ENCODE results near the gene ADAM22. TPM values are rescaled to one million over a fixed set of nuclear protein-coding genes. Genes with fewer than 3 reads are reported as not detected.
"Not testable (repeated sequence)": the region's sequence is repeated elsewhere in the genome, so short reads cannot be mapped to it uniquely, and the experiment has no call there.

Gene ADAM22
- total and polyA plus RNA-seq, 2 donors (not counting 1 experiment from before 2014, with no cell fraction given): 0.30 to 1.8 TPM

- H3K79me2 ChIP-seq (ENCODE audit: control insufficient read depth, insufficient read depth, low read length): no peaks in the 10 kb centered on the region
- WGBS (ENCODE audit: insufficient coverage): 96% methylated on average over 2 of the region's 5 CpGs
- no peaks in the 10 kb centered on the region for H3K9me3 ChIP-seq (ENCODE audit: control extremely low read depth in 1 of 3, control insufficient read depth in 2 of 3, insufficient read depth in 1 of 3, low read length in 2 of 3)
- H3K4me2 ChIP-seq (replicated peaks; ENCODE audit: low read depth, low read length, poor library complexity, severe bottlenecking): no peak overlapping the region
- ChIA-PET CTCF (no interaction called here), POLR2A (no interaction called here)
- H3K4me3 Mint-ChIP-seq: no peak overlapping the region
- H3K9me3 Mint-ChIP-seq (ENCODE audit: insufficient read depth): no peaks in the 10 kb centered on the region
- no peak overlapping the region for H3K4me3 ChIP-seq (ENCODE audit: control extremely low read depth in 1 of 5, extremely low read depth in 1 of 5, insufficient read depth in 1 of 5, low read depth in 2 of 5, low read length in 4 of 5)
- no peaks in the 10 kb centered on the region for H3K4me1 ChIP-seq (ENCODE audit: control insufficient read depth in 2 of 2, insufficient read depth in 2 of 2, low read length in 2 of 2)
- no peaks in the 10 kb centered on the region for H3K4me1 Mint-ChIP-seq
- no peak overlapping the region for H2AFZ ChIP-seq (ENCODE audit: insufficient read depth, low read depth, low read length, poor library complexity, severe bottlenecking)
- intact Hi-C loops (cut with micrococcal nuclease): no loop called here
- peaks cover 14% of the 10 kb centered on the region for H3K27me3 Mint-ChIP-seq
- DNase-seq (no peak), ATAC-seq (ENCODE audit: low read depth) (no peak)
- H3K27me3 ChIP-seq (replicated peaks in 1 of 4; ENCODE audit: control extremely low read depth in 1 of 4, control insufficient read depth in 3 of 4, insufficient read depth in 4 of 4, low read length in 3 of 4): no peaks in the 10 kb centered on the region
- no peak overlapping the region for H3K27ac ChIP-seq (ENCODE audit: low read length in 2 of 2)
- H3K9ac ChIP-seq (ENCODE audit: low read length): no peak overlapping the region
- no peaks in the 10 kb centered on the region for H4K20me1 ChIP-seq (ENCODE audit: control insufficient read depth, insufficient read depth, low read length, poor library complexity, severe bottlenecking)
- H3K27ac Mint-ChIP-seq: no peak overlapping the region
- TF ChIP-seq EZH2 (IDR thresholded peaks at IDR 0.05; ENCODE audit: borderline replicate concordance, insufficient read depth, low read depth, low read length, poor library complexity, severe bottlenecking): no peak
- TF ChIP-seq, protein P1, sequence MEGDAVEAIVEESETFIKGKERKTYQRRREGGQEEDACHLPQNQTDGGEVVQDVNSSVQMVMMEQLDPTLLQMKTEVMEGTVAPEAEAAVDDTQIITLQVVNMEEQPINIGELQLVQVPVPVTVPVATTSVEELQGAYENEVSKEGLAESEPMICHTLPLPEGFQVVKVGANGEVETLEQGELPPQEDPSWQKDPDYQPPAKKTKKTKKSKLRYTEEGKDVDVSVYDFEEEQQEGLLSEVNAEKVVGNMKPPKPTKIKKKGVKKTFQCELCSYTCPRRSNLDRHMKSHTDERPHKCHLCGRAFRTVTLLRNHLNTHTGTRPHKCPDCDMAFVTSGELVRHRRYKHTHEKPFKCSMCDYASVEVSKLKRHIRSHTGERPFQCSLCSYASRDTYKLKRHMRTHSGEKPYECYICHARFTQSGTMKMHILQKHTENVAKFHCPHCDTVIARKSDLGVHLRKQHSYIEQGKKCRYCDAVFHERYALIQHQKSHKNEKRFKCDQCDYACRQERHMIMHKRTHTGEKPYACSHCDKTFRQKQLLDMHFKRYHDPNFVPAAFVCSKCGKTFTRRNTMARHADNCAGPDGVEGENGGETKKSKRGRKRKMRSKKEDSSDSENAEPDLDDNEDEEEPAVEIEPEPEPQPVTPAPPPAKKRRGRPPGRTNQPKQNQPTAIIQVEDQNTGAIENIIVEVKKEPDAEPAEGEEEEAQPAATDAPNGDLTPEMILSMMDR (IDR thresholded peaks at IDR 0.05): no peak
- H3K36me3 ChIP-seq (replicated peaks in 1 of 2; ENCODE audit: control extremely low read depth in 1 of 2, control insufficient read depth in 1 of 2, extremely low read depth in 1 of 2, insufficient read depth in 2 of 2, low read length in 1 of 2): no peaks in the 10 kb centered on the region
These were observed 13.5 kb upstream of the ADAM22 start for GRCh38 chr7:87920578-87920977.

DNA sequence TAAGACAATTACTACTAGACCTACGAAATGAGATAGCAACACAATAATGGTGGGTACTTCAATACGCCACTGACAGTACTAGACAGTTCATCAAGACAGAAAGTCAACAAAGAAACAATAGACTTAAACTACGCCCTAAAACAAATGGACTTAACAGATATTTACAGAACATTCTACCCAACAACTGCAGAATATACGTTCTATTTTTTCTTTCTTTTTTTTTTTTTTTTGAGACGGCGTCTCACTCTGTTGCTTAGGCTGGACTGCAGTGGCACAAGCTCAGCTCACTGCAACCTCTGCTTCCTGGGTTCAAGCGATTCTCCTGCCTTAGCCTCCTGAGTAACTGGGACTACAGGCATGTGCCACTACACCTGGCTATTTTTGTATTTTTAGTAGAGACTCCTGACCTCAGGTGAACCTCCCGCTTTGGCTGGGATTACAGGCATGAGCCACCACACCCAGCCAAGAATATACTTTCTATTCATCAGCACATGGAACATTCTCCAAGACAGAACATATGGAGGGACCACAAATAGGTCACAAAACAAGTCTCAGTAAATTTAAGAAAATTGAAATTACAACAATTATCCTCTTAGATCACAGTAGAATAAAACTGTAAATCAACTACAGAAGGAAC, 11.2 kb upstream of the ADAM22 start:
- intact Hi-C loops (cut with micrococcal nuclease); H3K4me2 ChIP-seq (replicated peaks; ENCODE audit: low read depth, low read length, poor library complexity, severe bottlenecking); H3K9me3 ChIP-seq (ENCODE audit: control extremely low read depth in 1 of 3, control insufficient read depth in 2 of 3, insufficient read depth in 1 of 3, low read length in 2 of 3); H3K4me1 Mint-ChIP-seq; ATAC-seq (ENCODE audit: low read depth); H3K27ac ChIP-seq (ENCODE audit: low read length in 2 of 2); H3K4me3 Mint-ChIP-seq; H3K79me2 ChIP-seq (ENCODE audit: control insufficient read depth, insufficient read depth, low read length); H3K4me3 ChIP-seq (ENCODE audit: control extremely low read depth in 1 of 5, extremely low read depth in 1 of 5, insufficient read depth in 1 of 5, low read depth in 2 of 5, low read length in 4 of 5); H3K27me3 ChIP-seq (replicated peaks in 1 of 4; ENCODE audit: control extremely low read depth in 1 of 4, control insufficient read depth in 3 of 4, insufficient read depth in 4 of 4, low read length in 3 of 4); H3K9ac ChIP-seq (ENCODE audit: low read length); DNase-seq; H2AFZ ChIP-seq (ENCODE audit: insufficient read depth, low read depth, low read length, poor library complexity, severe bottlenecking); CTCF ChIA-PET; H3K4me1 ChIP-seq (ENCODE audit: control insufficient read depth in 2 of 2, insufficient read depth in 2 of 2, low read length in 2 of 2); H3K27ac Mint-ChIP-seq; H3K9me3 Mint-ChIP-seq (ENCODE audit: insufficient read depth); H3K36me3 ChIP-seq (replicated peaks in 1 of 2; ENCODE audit: control extremely low read depth in 1 of 2, control insufficient read depth in 1 of 2, extremely low read depth in 1 of 2, insufficient read depth in 2 of 2, low read length in 1 of 2); POLR2A ChIA-PET; H4K20me1 ChIP-seq (ENCODE audit: control insufficient read depth, insufficient read depth, low read length, poor library complexity, severe bottlenecking): not testable (repeated sequence)
- H3K27me3 Mint-ChIP-seq: peaks cover 11% of the 10 kb centered on the region
- WGBS (ENCODE audit: insufficient coverage): 96% methylated on average over 4 of the region's 8 CpGs
